Gastrocnemius medialis (tissue), 4 donors: ENCODE results near the gene USP37. TPM values are rescaled to one million over a fixed set of nuclear protein-coding genes. Genes with fewer than 3 reads are reported as not detected.

Experiments used
- ATAC-seq, 2 donors: fragments of 150-250 bp; one replicate each; pipeline ENCODE4 v1.9.1; 2016
- DNase-seq, 2 donors: peaks; one replicate each; pipeline ENCODE4 v3.0.0-alpha.2; 2019
- H3K27ac ChIP-seq, 4 donors: fragments of 200-600 bp; sonication (generic); 1 replicate in 1 of 4; 2 replicates in 3 of 4; pipeline ENCODE4 v1.5.1; 2016 to 2018; ENCODE audit warnings: mild to moderate bottlenecking in 2 of 4, moderate library complexity in 1 of 4
- H3K27me3 ChIP-seq, 3 donors: fragments of 200-600 bp; sonication (generic) in 2 of 3; 1 replicate in 1 of 3; 2 replicates in 2 of 3; pipeline versions ENCODE4 v1.5.1 to v1.6.0; 2016 to 2019; ENCODE audit warnings: mild to moderate bottlenecking in 1 of 3, moderate library complexity in 1 of 3
- H3K36me3 ChIP-seq, 2 donors: fragments of 200-600 bp; sonication (generic) in 1 of 2; one replicate each; pipeline ENCODE4 v1.5.1; 2017 to 2018
- H3K4me1 ChIP-seq, 2 donors: fragments of 200-600 bp; sonication (generic) in 1 of 2; one replicate each; pipeline ENCODE4 v1.5.1; 2016 to 2017; ENCODE audit warnings: mild to moderate bottlenecking in 2 of 2
- H3K4me3 ChIP-seq, 4 donors: fragments of 200-600 bp; sonication (generic) in 3 of 4; 1 replicate in 1 of 4; 2 replicates in 3 of 4; pipeline ENCODE4 v1.5.1; 2016 to 2019; ENCODE audit warnings: mild to moderate bottlenecking in 2 of 4
- H3K9me3 ChIP-seq, 3 donors: fragments of 200-600 bp; sonication (generic) in 2 of 3; 1 replicate in 1 of 3; 2 replicates in 2 of 3; pipeline ENCODE4 v1.5.1; 2016 to 2019
- POLR2A ChIP-seq, 2 donors: fragments of 450-650 bp; IDR thresholded peaks; one replicate each; pipeline ENCODE4 v1.6.1; 2017; ENCODE audit warnings: antibody characterized with exemption in 2 of 2, mild to moderate bottlenecking in 2 of 2, moderate library complexity in 2 of 2
- in situ Hi-C, 4 donors: fragments of 200-750 bp; cut with MboI; loops; one replicate each; pipeline versions ENCODE4 v1.15.0 to v1.8.0; 2017; ENCODE audit warnings: low sequenced_read_pairs in 4 of 4
- intact Hi-C: fragments of 100-400 bp; cut with DNase I; formaldehyde crosslinking; loops from one replicate; pipeline ENCODE4 v1.15.1; 2023; ENCODE audit warnings: low total_unique reads
- total RNA-seq, 4 donors: library from RNA; depleted of rRNA; stranded (reverse); fragments of >200 nt; gene quantifications; one replicate each; pipeline versions ENCODE4 v1.1.0 to v1.2.3, GENCODE V29; 2016
- TF ChIP-seq, protein P1 (sequence below), 5 experiments: fragments of 450-650 bp in 3 of 5; fragments of 200-600 bp in 2 of 5; sonication (generic) in 2 of 5; IDR thresholded peaks in 4 of 5; conservative IDR thresholded peaks in 1 of 5; 1 replicate in 4 of 5; 2 replicates in 1 of 5; pipeline ENCODE4 v1.5.1; 2016 to 2019; ENCODE audit warnings: antibody characterized with exemption in 5 of 5, mild to moderate bottlenecking in 3 of 5, moderate library complexity in 3 of 5

The USP37 gene
- total RNA-seq, 4 donors from 2014 or later = 7.0 to 12.4 (median 8.0) TPM

DNA sequence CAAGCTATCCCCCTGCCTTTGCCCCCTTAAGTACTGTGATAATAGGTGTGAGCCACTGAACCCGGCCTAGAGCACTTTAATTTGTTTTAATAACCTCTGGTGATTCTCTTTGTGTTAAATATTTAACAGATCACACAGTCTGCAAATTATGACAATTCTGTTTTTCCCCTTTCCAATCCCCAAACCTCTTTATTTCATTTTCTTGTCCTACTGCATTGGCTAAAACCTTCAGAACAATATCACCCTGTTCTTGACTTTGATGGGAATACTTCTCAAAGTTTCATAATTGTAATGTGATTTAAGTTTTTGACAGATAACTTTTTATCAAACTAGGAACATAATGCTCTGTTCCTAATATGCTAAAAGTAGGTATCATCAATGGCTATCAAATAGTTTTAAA is 44.5 kb downstream of the USP37 start:
- TF ChIP-seq, protein P1, sequence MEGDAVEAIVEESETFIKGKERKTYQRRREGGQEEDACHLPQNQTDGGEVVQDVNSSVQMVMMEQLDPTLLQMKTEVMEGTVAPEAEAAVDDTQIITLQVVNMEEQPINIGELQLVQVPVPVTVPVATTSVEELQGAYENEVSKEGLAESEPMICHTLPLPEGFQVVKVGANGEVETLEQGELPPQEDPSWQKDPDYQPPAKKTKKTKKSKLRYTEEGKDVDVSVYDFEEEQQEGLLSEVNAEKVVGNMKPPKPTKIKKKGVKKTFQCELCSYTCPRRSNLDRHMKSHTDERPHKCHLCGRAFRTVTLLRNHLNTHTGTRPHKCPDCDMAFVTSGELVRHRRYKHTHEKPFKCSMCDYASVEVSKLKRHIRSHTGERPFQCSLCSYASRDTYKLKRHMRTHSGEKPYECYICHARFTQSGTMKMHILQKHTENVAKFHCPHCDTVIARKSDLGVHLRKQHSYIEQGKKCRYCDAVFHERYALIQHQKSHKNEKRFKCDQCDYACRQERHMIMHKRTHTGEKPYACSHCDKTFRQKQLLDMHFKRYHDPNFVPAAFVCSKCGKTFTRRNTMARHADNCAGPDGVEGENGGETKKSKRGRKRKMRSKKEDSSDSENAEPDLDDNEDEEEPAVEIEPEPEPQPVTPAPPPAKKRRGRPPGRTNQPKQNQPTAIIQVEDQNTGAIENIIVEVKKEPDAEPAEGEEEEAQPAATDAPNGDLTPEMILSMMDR (IDR thresholded peaks at IDR 0.05 in 4 of 5, conservative IDR thresholded peaks at IDR 0.05 in 1 of 5) = no peak
- TF ChIP-seq POLR2A (IDR thresholded peaks at IDR 0.05) = no peak
- Histone ChIP-seq H3K4me1 (no peaks in the 10 kb centered on the region), H3K36me3 (peaks cover 0 to 36% of the 10 kb centered on the region in 2 donors), H3K27me3 (no peaks in the 10 kb centered on the region), H3K9me3 (no peaks in the 10 kb centered on the region), H3K4me3 (no peak overlapping the region), H3K27ac (no peak overlapping the region)
- intact Hi-C loops = no loop called here
- ATAC-seq = no peak
- in situ Hi-C loops = no loop called here
- DNase-seq = no peak

DNA sequence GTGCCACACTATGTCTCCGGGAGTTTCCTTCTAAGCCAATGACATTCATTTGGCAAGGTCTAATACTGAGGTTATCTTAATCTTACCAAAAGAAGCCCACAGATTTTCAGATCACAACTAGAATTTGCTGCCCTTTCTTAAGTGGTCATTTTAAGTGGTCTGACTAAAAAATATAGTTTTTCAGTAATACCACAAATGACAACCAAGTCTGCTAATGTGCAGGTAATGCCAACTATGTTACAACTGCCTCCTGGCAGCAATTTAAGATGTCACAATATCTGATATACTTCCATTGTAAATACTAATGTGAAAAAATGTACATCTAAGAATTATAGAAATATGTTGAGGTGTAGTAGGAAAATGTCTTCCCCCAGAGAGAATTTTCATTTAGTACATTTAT is 49.3 kb downstream of the USP37 start:
- Histone ChIP-seq H3K36me3 (no peaks in the 10 kb centered on the region), H3K9me3 (no peaks in the 10 kb centered on the region), H3K27me3 (no peaks in the 10 kb centered on the region), H3K4me1 (no peaks in the 10 kb centered on the region), H3K27ac (no peak overlapping the region), H3K4me3 (no peak overlapping the region)
- intact Hi-C loops (no loop called here), in situ Hi-C loops (no loop called here)
- ATAC-seq (no peak), DNase-seq (no peak)
- TF ChIP-seq, protein P1 (IDR thresholded peaks at IDR 0.05 in 4 of 5, conservative IDR thresholded peaks at IDR 0.05 in 1 of 5) = no peak
- no peak for TF ChIP-seq POLR2A (IDR thresholded peaks at IDR 0.05)

GRCh38 chr2:218517434-218518206 is 50.5 kb downstream of the USP37 start:
- no peaks in the 10 kb centered on the region for H3K4me1 ChIP-seq
- no peak for TF ChIP-seq POLR2A (IDR thresholded peaks at IDR 0.05)
- TF ChIP-seq, protein P1 (IDR thresholded peaks at IDR 0.05 in 4 of 5, conservative IDR thresholded peaks at IDR 0.05 in 1 of 5) = no peak
- H3K9me3 ChIP-seq = no peaks in the 10 kb centered on the region
- no peaks in the 10 kb centered on the region for H3K27me3 ChIP-seq
- ATAC-seq (no peak), DNase-seq (no peak)
- no peaks in the 10 kb centered on the region for H3K36me3 ChIP-seq
- intact Hi-C loops = no loop called here
- no peak overlapping the region for H3K27ac ChIP-seq
- no peak overlapping the region for H3K4me3 ChIP-seq
- in situ Hi-C loops = no loop called here

DNA sequence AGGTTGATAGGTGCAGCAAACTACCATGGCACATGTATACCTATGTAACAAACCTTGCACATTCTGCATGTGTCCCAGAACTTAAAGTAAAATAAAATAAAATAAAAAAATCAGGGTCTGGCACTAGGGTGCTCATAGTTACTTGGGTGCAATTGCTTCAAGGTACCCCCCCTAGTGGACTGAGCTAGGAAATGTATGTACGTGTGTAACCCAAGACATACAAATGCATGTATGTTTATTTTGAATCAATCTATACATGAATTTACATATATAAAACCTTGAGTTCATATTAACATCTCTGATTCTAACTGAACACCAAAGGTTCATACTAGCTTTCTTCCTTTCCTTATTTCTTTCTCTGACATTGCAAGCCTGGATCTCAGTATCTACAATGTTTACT is 51.5 kb downstream of the USP37 start:
- Histone ChIP-seq H3K4me3 (no peak overlapping the region), H3K27ac (no peak overlapping the region), H3K9me3 (no peaks in the 10 kb centered on the region), H3K4me1 (no peaks in the 10 kb centered on the region), H3K36me3 (no peaks in the 10 kb centered on the region), H3K27me3 (no peaks in the 10 kb centered on the region)
- DNase-seq (no peak), ATAC-seq (no peak)
- in situ Hi-C loops = no loop called here
- intact Hi-C loops = no loop called here
- no peak for TF ChIP-seq POLR2A (IDR thresholded peaks at IDR 0.05)
- TF ChIP-seq, protein P1 (IDR thresholded peaks at IDR 0.05 in 4 of 5, conservative IDR thresholded peaks at IDR 0.05 in 1 of 5) = peak in 1 of 5 experiments; percentile 23
